Endodermal cell (in vitro differentiated cells): ENCODE results near the gene TGDS. TPM values are rescaled to one million over a fixed set of nuclear protein-coding genes. Genes with fewer than 3 reads are reported as not detected.

Source experiments
- DNase-seq: peaks from one replicate; pipeline ENCODE4 v3.0.0-alpha.2; 2017
- H3K27ac ChIP-seq: 2 replicates; pipeline ENCODE4 v1.5.1; 2013; ENCODE audit warnings: mild to moderate bottlenecking, low read depth, low read length, moderate library complexity
- H3K27me3 ChIP-seq: 2 replicates; pipeline ENCODE4 v1.6.1; 2013; ENCODE audit warnings: mild to moderate bottlenecking, low read length, moderate library complexity; ENCODE audit not compliant: insufficient read depth, control insufficient read depth, poor library complexity, severe bottlenecking
- H3K36me3 ChIP-seq: 2 replicates; pipeline ENCODE4 v1.7.0; 2013; ENCODE audit warnings: mild to moderate bottlenecking, low read length, moderate library complexity; ENCODE audit not compliant: control insufficient read depth, insufficient read depth
- H3K4me1 ChIP-seq: one replicate; pipeline ENCODE4 v1.7.0; 2013; ENCODE audit warnings: low read length; ENCODE audit not compliant: control insufficient read depth, insufficient read depth
- H3K4me3 ChIP-seq: 2 replicates; pipeline ENCODE4 v1.5.1; 2013; ENCODE audit warnings: mild to moderate bottlenecking, low read length, moderate library complexity
- H3K9ac ChIP-seq: 2 replicates; pipeline ENCODE4 v1.6.1; 2013; ENCODE audit warnings: mild to moderate bottlenecking, low read length, moderate library complexity; ENCODE audit not compliant: poor library complexity, severe bottlenecking; ENCODE audit errors: extremely low read depth
- H3K9me3 ChIP-seq: 2 replicates; pipeline ENCODE4 v1.6.1; 2013; ENCODE audit warnings: mild to moderate bottlenecking, low read length, moderate library complexity; ENCODE audit not compliant: control insufficient read depth
- H3K27ac Mint-ChIP-seq: 2 replicates; pipeline ENCODE4 v1.8.0; 2020; ENCODE audit warnings: mixed read lengths
- H3K27me3 Mint-ChIP-seq: 2 replicates; pipeline ENCODE4 v1.8.0; 2021; ENCODE audit warnings: mild to moderate bottlenecking, mixed read lengths; ENCODE audit not compliant: insufficient read depth
- H3K36me3 Mint-ChIP-seq: 2 replicates; pipeline ENCODE4 v1.8.0; 2020; ENCODE audit warnings: low read depth, mixed read lengths
- H3K4me1 Mint-ChIP-seq: 2 replicates; pipeline ENCODE4 v1.8.0; 2020; ENCODE audit warnings: mixed read lengths
- H3K4me3 Mint-ChIP-seq: 2 replicates; pipeline ENCODE4 v1.8.0; 2020; ENCODE audit warnings: mild to moderate bottlenecking, moderate library complexity, mixed read lengths
- H3K9me3 Mint-ChIP-seq: 2 replicates; pipeline ENCODE4 v1.8.0; 2020; ENCODE audit warnings: mild to moderate bottlenecking, mixed read lengths
- CTCF ChIP-seq: fragments of 200-600 bp; sonication (generic); conservative IDR thresholded peaks from 2 replicates; pipeline ENCODE4 v1.5.0; 2021; ENCODE audit warnings: antibody characterized with exemption, mild to moderate bottlenecking
- WGBS, 2 experiments: methylation state at CpG; one replicate each; pipeline versions ENCODE4 v1.1.5 to v1.1.7; 2013; ENCODE audit warnings: missing lambda C conversion rate in 2 of 2, mixed read lengths in 1 of 2; ENCODE audit not compliant: insufficient coverage in 1 of 2, insufficient read length in 1 of 2; 5-methylcytosine and 5-hydroxymethylcytosine counted together
- total RNA-seq, 2 donors: library from RNA; stranded (reverse); fragmentation: NEBNext Ultra II Directional in 1 of 2; extraction: Animal tissue kit (Norgen Biotek cat#: 25700) in 1 of 2; gene quantifications; 2 replicates in 1 of 2; 3 replicates in 1 of 2; pipeline ENCODE4 v1.2.1, GENCODE V29; 2021

TGDS gene
- total RNA-seq, 2 donors from 2014 or later, result 11.3 to 14.1 TPM

DNA sequence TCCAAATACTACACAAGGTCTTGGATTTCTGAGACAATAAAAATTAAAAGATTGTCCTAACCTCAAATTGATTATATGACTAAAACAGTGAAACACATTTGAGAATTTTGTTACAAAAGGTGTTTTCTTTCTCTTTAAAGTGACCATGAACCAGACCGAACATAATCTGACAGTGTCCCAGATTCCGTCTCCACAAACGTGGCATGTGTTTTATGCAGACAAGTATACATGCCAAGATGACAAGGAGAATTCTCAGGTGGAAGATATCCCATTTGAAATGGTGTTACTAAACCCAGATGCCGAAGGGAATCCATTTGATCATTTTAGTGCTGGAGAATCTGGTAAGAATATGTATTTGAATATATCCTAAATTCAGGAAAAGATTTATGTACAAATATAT lies 16.1 kb upstream of the TGDS start:
- no peaks in the 10 kb centered on the region for H3K27me3 ChIP-seq
- Mint-ChIP-seq H3K36me3 (peaks cover 28% of the 10 kb centered on the region), H3K27ac (no peak overlapping the region), H3K4me1 (no peaks in the 10 kb centered on the region), H3K4me3 (no peak overlapping the region), H3K27me3 (no peaks in the 10 kb centered on the region), H3K9me3 (no peaks in the 10 kb centered on the region)
- H3K36me3 ChIP-seq, result peaks cover 71% of the 10 kb centered on the region
- no peak for TF ChIP-seq CTCF
- H3K4me3 ChIP-seq, result no peak overlapping the region
- no peak for DNase-seq
- no peak overlapping the region for H3K27ac ChIP-seq
- WGBS, 2 experiments, result 82 to 91% methylated on average over 3 to 4 of the region's 4 CpGs
- H3K4me1 ChIP-seq, result no peaks in the 10 kb centered on the region
- no peak overlapping the region for H3K9ac ChIP-seq
- no peaks in the 10 kb centered on the region for H3K9me3 ChIP-seq

- no peaks in the 10 kb centered on the region for H3K4me1 Mint-ChIP-seq
- no peak for DNase-seq
- Histone ChIP-seq H3K27ac (no peak overlapping the region), H3K9ac (no peak overlapping the region), H3K27me3 (no peaks in the 10 kb centered on the region), H3K9me3 (no peaks in the 10 kb centered on the region), H3K36me3 (peaks cover 86% of the 10 kb centered on the region), H3K4me1 (no peaks in the 10 kb centered on the region), H3K4me3 (no peak overlapping the region)
- 83 to 94% methylated on average over 1 to 5 of the region's 5 CpGs for WGBS, 2 experiments
- no peak overlapping the region for H3K27ac Mint-ChIP-seq
- no peaks in the 10 kb centered on the region for H3K27me3 Mint-ChIP-seq
- H3K4me3 Mint-ChIP-seq, result no peak overlapping the region
- no peaks in the 10 kb centered on the region for H3K9me3 Mint-ChIP-seq
- no peak for TF ChIP-seq CTCF
- H3K36me3 Mint-ChIP-seq, result peaks cover 40% of the 10 kb centered on the region
Observed at GRCh38 chr13:94610475-94610874, 14.5 kb upstream of the TGDS start.

- no peaks in the 10 kb centered on the region for H3K4me1 Mint-ChIP-seq
- no peak for TF ChIP-seq CTCF
- H3K27me3 Mint-ChIP-seq, result no peaks in the 10 kb centered on the region
- H3K27me3 ChIP-seq, result no peaks in the 10 kb centered on the region
- H3K9me3 Mint-ChIP-seq, result no peaks in the 10 kb centered on the region
- H3K36me3 ChIP-seq, result peaks cover 82% of the 10 kb centered on the region
- H3K9me3 ChIP-seq, result no peaks in the 10 kb centered on the region
- no peak for DNase-seq
- no peak overlapping the region for H3K27ac ChIP-seq
- no peak overlapping the region for H3K9ac ChIP-seq
- no peak overlapping the region for H3K27ac Mint-ChIP-seq
- 94% methylated on average over 2 of the region's 2 CpGs; no CpG with 5 or more reads in 1 of the 2 experiments for WGBS, 2 experiments
- no peak overlapping the region for H3K4me3 ChIP-seq
- H3K4me3 Mint-ChIP-seq, result no peak overlapping the region
- no peaks in the 10 kb centered on the region for H3K4me1 ChIP-seq
- peaks cover 40% of the 10 kb centered on the region for H3K36me3 Mint-ChIP-seq
Observed at GRCh38 chr13:94609196-94609595, 13.2 kb upstream of the TGDS start.
